Fibroblast of lung (primary cell): ENCODE measurements around the gene CECR2. TPM values are rescaled to one million over a fixed set of nuclear protein-coding genes. Genes with fewer than 3 reads are reported as not detected.

Experiments used
- DNase-seq, 2 donors: peaks; one replicate each; pipeline versions ENCODE4 v3.0.0 to v3.0.0-alpha.2; 2010; ENCODE audit warnings: low read depth in 2 of 2
- H2AFZ ChIP-seq: 2 replicates; pipeline ENCODE4 v1.5.1; 2012; ENCODE audit warnings: low read length, control low read depth, inconsistent platforms
- H3K27ac ChIP-seq: 2 replicates; pipeline ENCODE4 v1.5.1; 2011; ENCODE audit warnings: low read length, control low read depth; ENCODE audit not compliant: insufficient read depth
- H3K27me3 ChIP-seq: 2 replicates; pipeline ENCODE4 v1.5.1; 2011; ENCODE audit warnings: mild to moderate bottlenecking, low read length; ENCODE audit not compliant: control insufficient read depth, insufficient read depth
- H3K36me3 ChIP-seq: 2 replicates; pipeline ENCODE4 v1.5.1; 2011; ENCODE audit warnings: low read length; ENCODE audit not compliant: control insufficient read depth, insufficient read depth
- H3K4me1 ChIP-seq: 2 replicates; pipeline ENCODE4 v1.5.1; 2011; ENCODE audit warnings: low read length; ENCODE audit not compliant: control insufficient read depth, insufficient read depth; ENCODE audit errors: extremely low read depth
- H3K4me2 ChIP-seq: 2 replicates; pipeline ENCODE4 v1.5.1; 2011; ENCODE audit warnings: low read length, control low read depth; ENCODE audit not compliant: insufficient read depth; ENCODE audit errors: extremely low read depth
- H3K4me3 ChIP-seq, 4 experiments: fragments of 200-600 bp in 1 of 4; sonication (generic) in 1 of 4; replicated peaks in 1 of 4; 2 replicates each; pipeline ENCODE4 v1.5.1; 2011 to 2016; ENCODE audit warnings: low read length in 4 of 4, low read depth in 3 of 4, mild to moderate bottlenecking in 3 of 4, control low read depth in 2 of 4, inconsistent platforms in 1 of 4, mixed read lengths in 1 of 4; ENCODE audit not compliant: insufficient read depth in 1 of 4; ENCODE audit errors: control extremely low read depth in 1 of 4
- H3K79me2 ChIP-seq: 2 replicates; pipeline ENCODE4 v1.5.1; 2012; ENCODE audit warnings: mild to moderate bottlenecking, low read length, inconsistent platforms; ENCODE audit not compliant: control insufficient read depth, insufficient read depth
- H3K9ac ChIP-seq: 2 replicates; pipeline ENCODE4 v1.5.1; 2011; ENCODE audit warnings: mild to moderate bottlenecking, low read length, control low read depth; ENCODE audit not compliant: insufficient read depth
- H3K9me3 ChIP-seq: 2 replicates; pipeline ENCODE4 v1.5.1; 2012; ENCODE audit warnings: low read depth, low read length; ENCODE audit not compliant: control insufficient read depth, insufficient read depth
- H4K20me1 ChIP-seq: 2 replicates; pipeline ENCODE4 v1.5.1; 2011; ENCODE audit warnings: low read length; ENCODE audit not compliant: control insufficient read depth, insufficient read depth; ENCODE audit errors: extremely low read depth
- EZH2 ChIP-seq: IDR thresholded peaks from 2 replicates; pipeline ENCODE4 v1.5.1; 2012; ENCODE audit warnings: low read length, control low read depth, mild to moderate bottlenecking; ENCODE audit errors: missing control alignments
- polyA plus RNA-seq, 2 donors: library from polyadenylated mRNA; depleted of rRNA in 1 of 2; stranded (reverse) in 1 of 2; unstranded in 1 of 2; fragments of >200 nt; gene quantifications; 2 replicates each; pipeline ENCODE4 v1.2.1, GENCODE V29; 2011 to 2012; ENCODE audit warnings: missing spikeins in 1 of 2
- total RNA-seq: library from RNA; depleted of rRNA; stranded (reverse); fragments of >200 nt; gene quantifications from 2 replicates; pipeline ENCODE4 v1.2.1, GENCODE V29; 2014
- TF ChIP-seq, protein P1 (sequence below), 2 donors: IDR thresholded peaks in 1 of 2; conservative IDR thresholded peaks in 1 of 2; 1 replicate in 1 of 2; 2 replicates in 1 of 2; pipeline ENCODE4 v1.5.1; 2011 to 2012; ENCODE audit warnings: low read length in 2 of 2, control low read depth in 1 of 2, inconsistent platforms in 1 of 2, low read depth in 1 of 2, mild to moderate bottlenecking in 1 of 2

CECR2 gene
- total and polyA plus RNA-seq, 2 donors (not counting 1 experiment from before 2014, with no cell fraction given) = under 0.01 to 0.09 TPM

DNA sequence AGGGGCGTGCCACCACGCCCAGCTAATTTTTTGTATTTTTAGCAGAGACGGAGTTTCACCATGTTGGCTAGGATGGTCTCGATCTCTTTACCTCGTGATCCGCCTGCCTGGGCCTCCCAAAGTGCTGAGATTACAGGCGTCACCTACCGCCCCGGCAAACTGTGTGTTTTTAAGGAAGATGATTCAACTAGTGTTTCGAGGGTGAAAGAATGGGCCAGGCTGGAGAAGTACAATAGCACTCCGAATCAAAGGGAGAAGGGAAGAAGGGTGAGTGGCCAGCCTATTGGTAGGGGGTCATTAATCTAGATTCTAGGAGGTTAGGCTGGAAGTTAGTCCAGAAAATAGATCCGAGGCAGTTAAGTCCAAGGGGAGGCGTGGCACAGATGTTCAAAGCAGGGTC lies 2.9 kb upstream of the CECR2 start:
- Histone ChIP-seq H3K36me3 (no peaks in the 10 kb centered on the region), H3K27ac (no peak overlapping the region), H3K79me2 (no peaks in the 10 kb centered on the region), H2AFZ (no peak overlapping the region), H3K27me3 (peaks cover 26% of the 10 kb centered on the region), H3K4me2 (no peak overlapping the region), H3K4me3 (no peak overlapping the region), H3K9ac (no peak overlapping the region), H4K20me1 (no peaks in the 10 kb centered on the region), H3K9me3 (no peaks in the 10 kb centered on the region), H3K4me1 (no peaks in the 10 kb centered on the region)
- DNase-seq = no peak
- TF ChIP-seq, protein P1, sequence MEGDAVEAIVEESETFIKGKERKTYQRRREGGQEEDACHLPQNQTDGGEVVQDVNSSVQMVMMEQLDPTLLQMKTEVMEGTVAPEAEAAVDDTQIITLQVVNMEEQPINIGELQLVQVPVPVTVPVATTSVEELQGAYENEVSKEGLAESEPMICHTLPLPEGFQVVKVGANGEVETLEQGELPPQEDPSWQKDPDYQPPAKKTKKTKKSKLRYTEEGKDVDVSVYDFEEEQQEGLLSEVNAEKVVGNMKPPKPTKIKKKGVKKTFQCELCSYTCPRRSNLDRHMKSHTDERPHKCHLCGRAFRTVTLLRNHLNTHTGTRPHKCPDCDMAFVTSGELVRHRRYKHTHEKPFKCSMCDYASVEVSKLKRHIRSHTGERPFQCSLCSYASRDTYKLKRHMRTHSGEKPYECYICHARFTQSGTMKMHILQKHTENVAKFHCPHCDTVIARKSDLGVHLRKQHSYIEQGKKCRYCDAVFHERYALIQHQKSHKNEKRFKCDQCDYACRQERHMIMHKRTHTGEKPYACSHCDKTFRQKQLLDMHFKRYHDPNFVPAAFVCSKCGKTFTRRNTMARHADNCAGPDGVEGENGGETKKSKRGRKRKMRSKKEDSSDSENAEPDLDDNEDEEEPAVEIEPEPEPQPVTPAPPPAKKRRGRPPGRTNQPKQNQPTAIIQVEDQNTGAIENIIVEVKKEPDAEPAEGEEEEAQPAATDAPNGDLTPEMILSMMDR (conservative IDR thresholded peaks at IDR 0.05 in 1 of 2, IDR thresholded peaks at IDR 0.05 in 1 of 2; ENCODE audit: low read depth in 1 of 2, low read length in 2 of 2) = no peak
- TF ChIP-seq EZH2 = no peak

DNA sequence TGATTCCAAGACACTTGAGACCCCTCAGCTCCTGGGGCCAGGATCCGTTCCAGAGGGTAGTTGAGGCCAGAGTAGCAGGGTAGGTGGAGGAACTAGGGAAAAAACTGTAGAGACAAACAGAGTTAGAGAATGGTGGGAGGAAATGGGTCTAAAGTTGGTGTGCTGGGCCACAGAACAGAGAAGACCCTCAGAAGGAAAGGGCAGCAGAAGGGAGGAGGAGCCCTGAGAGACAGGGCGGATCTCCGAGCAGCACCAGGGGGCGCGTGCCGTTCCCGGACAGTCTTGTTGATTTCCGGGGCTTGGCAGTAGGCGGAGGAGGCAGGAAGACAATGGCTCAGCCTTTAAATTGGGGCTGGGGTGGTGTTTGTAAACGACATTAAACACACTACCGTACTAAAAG lies 2.4 kb upstream of the CECR2 start:
- H3K27me3 ChIP-seq = peaks cover 31% of the 10 kb centered on the region
- DNase-seq = peak in 1 of 2 donors; percentile 50
- H4K20me1 ChIP-seq = no peaks in the 10 kb centered on the region
- no peak overlapping the region for H2AFZ ChIP-seq
- H3K9me3 ChIP-seq = no peaks in the 10 kb centered on the region
- no peak overlapping the region for H3K4me2 ChIP-seq
- peak overlapping the region in 1 of 4 experiments; percentile 35 for H3K4me3 ChIP-seq
- no peak for TF ChIP-seq EZH2
- TF ChIP-seq, protein P1 (conservative IDR thresholded peaks at IDR 0.05 in 1 of 2, IDR thresholded peaks at IDR 0.05 in 1 of 2; ENCODE audit: low read depth in 1 of 2, low read length in 2 of 2) = peak in 1 of 2 donors; percentile 63
- no peaks in the 10 kb centered on the region for H3K36me3 ChIP-seq
- H3K4me1 ChIP-seq = no peaks in the 10 kb centered on the region
- no peak overlapping the region for H3K27ac ChIP-seq
- no peaks in the 10 kb centered on the region for H3K79me2 ChIP-seq
- H3K9ac ChIP-seq = no peak overlapping the region

DNA sequence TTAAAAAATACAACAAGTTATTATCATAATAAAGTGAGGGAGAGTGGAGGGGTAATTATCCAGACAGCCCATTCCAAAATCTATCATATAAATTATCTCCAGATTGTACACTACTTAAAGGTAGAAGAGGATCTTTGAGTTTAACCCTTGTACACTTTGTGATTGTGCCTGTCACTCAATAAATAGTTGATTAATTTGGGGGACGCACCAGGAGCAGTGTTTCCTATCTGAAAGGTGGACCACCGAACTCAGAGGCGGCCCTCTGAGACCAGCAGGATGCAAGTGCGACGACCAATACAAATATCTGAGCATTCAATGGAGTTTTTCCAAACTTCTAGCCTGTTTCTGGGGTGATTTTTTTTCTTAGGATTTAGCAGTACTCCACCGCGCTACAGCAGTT lies 1.1 kb upstream of the CECR2 start:
- no peaks in the 10 kb centered on the region for H3K79me2 ChIP-seq
- no peaks in the 10 kb centered on the region for H3K36me3 ChIP-seq
- no peaks in the 10 kb centered on the region for H3K9me3 ChIP-seq
- no peak overlapping the region for H3K9ac ChIP-seq
- no peaks in the 10 kb centered on the region for H3K4me1 ChIP-seq
- peak overlapping the region in 1 of 4 experiments; percentile 70 for H3K4me3 ChIP-seq
- no peaks in the 10 kb centered on the region for H4K20me1 ChIP-seq
- no peak for DNase-seq
- H2AFZ ChIP-seq = no peak overlapping the region
- no peak overlapping the region for H3K27ac ChIP-seq
- no peak for TF ChIP-seq EZH2
- TF ChIP-seq, protein P1 (conservative IDR thresholded peaks at IDR 0.05 in 1 of 2, IDR thresholded peaks at IDR 0.05 in 1 of 2; ENCODE audit: low read depth in 1 of 2, low read length in 2 of 2) = no peak
- peaks cover 31% of the 10 kb centered on the region for H3K27me3 ChIP-seq
- H3K4me2 ChIP-seq = no peak overlapping the region
